Prostate gland (tissue), 2 donors: ENCODE data around the gene TK1. TPM values are rescaled to one million over a fixed set of nuclear protein-coding genes. Genes with fewer than 3 reads are reported as not detected.

Experiments
- DNase-seq: peaks from one replicate; pipeline ENCODE4 v3.0.0-alpha.2; 2019; ENCODE audit warnings: low spot score
- H3K27ac ChIP-seq, 2 donors: fragments of 200-600 bp; sonication (generic); 2 replicates each; pipeline ENCODE4 v1.5.1; 2017 to 2019
- H3K27me3 ChIP-seq: fragments of 200-600 bp; sonication (generic); replicated peaks from 2 replicates; pipeline ENCODE4 v1.5.1; 2019; ENCODE audit not compliant: insufficient read depth
- H3K36me3 ChIP-seq, 2 donors: fragments of 200-600 bp; sonication (generic); 1 replicate in 1 of 2; 2 replicates in 1 of 2; pipeline versions ENCODE4 v1.5.1 to v1.8.1; 2017 to 2019
- H3K4me1 ChIP-seq: fragments of 200-600 bp; sonication (generic); replicated peaks from 2 replicates; pipeline ENCODE4 v1.5.1; 2019
- H3K4me3 ChIP-seq, 2 donors: fragments of 200-600 bp; sonication (generic); 2 replicates each; pipeline ENCODE4 v1.5.1; 2017 to 2019
- H3K9me3 ChIP-seq: fragments of 200-600 bp; sonication (generic); 2 replicates; pipeline ENCODE4 v1.5.1; 2017
- CTCF ChIP-seq, 4 experiments: fragments of 200-600 bp in 2 of 4; fragments of 450-650 bp in 2 of 4; sonication (generic) in 2 of 4; IDR thresholded peaks; 1 replicate in 3 of 4; 2 replicates in 1 of 4; pipeline ENCODE4 v1.5.1; 2016 to 2019; ENCODE audit warnings: antibody characterized with exemption in 4 of 4, mild to moderate bottlenecking in 2 of 4, moderate library complexity in 2 of 4
- POLR2A ChIP-seq: fragments of 450-650 bp; IDR thresholded peaks from one replicate; pipeline ENCODE4 v1.6.1; 2016; ENCODE audit warnings: antibody characterized with exemption, mild to moderate bottlenecking
- POLR2AphosphoS5 ChIP-seq: sonication (generic); formaldehyde crosslinking; IDR thresholded peaks from one replicate; pipeline ENCODE4 v1.6.1; 2017; ENCODE audit warnings: antibody characterized with exemption
- WGBS: methylation state at CpG from one replicate; pipeline ENCODE4 v1.1.5; 2018; 5-methylcytosine and 5-hydroxymethylcytosine counted together
- intact Hi-C: fragments of 100-400 bp; cut with DNase I; formaldehyde crosslinking; loops from one replicate; pipeline ENCODE4 v1.14.2; 2022
- total RNA-seq, 2 donors: library from RNA; depleted of rRNA; stranded (reverse); fragments of >200 nt; gene quantifications; one replicate each; pipeline ENCODE4 v1.1.0, GENCODE V29; 2016

TK1 gene
- total RNA-seq, 2 donors from 2014 or later, result 10.8 to 11.2 TPM

- DNase-seq, result no peak
- no peak for TF ChIP-seq CTCF (IDR thresholded peaks at IDR 0.05)
- no peak for TF ChIP-seq POLR2A
- no peak for TF ChIP-seq POLR2AphosphoS5
- WGBS, result 53% methylated on average over 14 of the region's 14 CpGs
- H3K36me3 ChIP-seq, result no peaks in the 10 kb centered on the region
- H3K9me3 ChIP-seq, result no peaks in the 10 kb centered on the region
- H3K27ac ChIP-seq, result peak overlapping the region; percentile 52 to 61
- H3K4me3 ChIP-seq, result no peak overlapping the region
- intact Hi-C loops, result no loop called here
- no peaks in the 10 kb centered on the region for H3K27me3 ChIP-seq
- peaks cover 16% of the 10 kb centered on the region for H3K4me1 ChIP-seq
Observed at GRCh38 chr17:78180083-78180482, 6.8 kb downstream of the TK1 start.

- H3K27me3 ChIP-seq, result no peaks in the 10 kb centered on the region
- H3K36me3 ChIP-seq, result no peaks in the 10 kb centered on the region
- intact Hi-C loops, result loop anchor here (10.0 kb wide), 1 partner anchor 135 kb away; no protein-coding TSS in a partner anchor
- no peak for DNase-seq
- peak overlapping the region; percentile 52 to 61 for H3K27ac ChIP-seq
- no peaks in the 10 kb centered on the region for H3K9me3 ChIP-seq
- TF ChIP-seq POLR2A (no peak), CTCF (IDR thresholded peaks at IDR 0.05) (no peak), POLR2AphosphoS5 (no peak)
- 86% methylated on average over 16 of the region's 17 CpGs for WGBS
- H3K4me3 ChIP-seq, result no peak overlapping the region
- peaks cover 12% of the 10 kb centered on the region for H3K4me1 ChIP-seq
Observed at GRCh38 chr17:78179372-78179771, 7.5 kb downstream of the TK1 start.

- no peaks in the 10 kb centered on the region for H3K9me3 ChIP-seq
- peak; percentile 73 for DNase-seq
- TF ChIP-seq POLR2AphosphoS5 (peak; percentile 43), CTCF (IDR thresholded peaks at IDR 0.05) (peak; percentile 56 to 93 (median 79)), POLR2A (no peak)
- peak overlapping the region in 1 of 2 donors; percentile 23 for H3K27ac ChIP-seq
- H3K4me1 ChIP-seq, result peaks cover 18% of the 10 kb centered on the region
- intact Hi-C loops, result loop anchor here (2.0 to 10.0 kb wide), 2 partner anchors 64 to 132 kb away; no protein-coding TSS in a partner anchor
- H3K27me3 ChIP-seq, result no peaks in the 10 kb centered on the region
- no peak overlapping the region for H3K4me3 ChIP-seq
- H3K36me3 ChIP-seq, result peaks cover 0 to 5% of the 10 kb centered on the region in 2 donors
- 22% methylated on average over 14 of the region's 14 CpGs for WGBS
Observed at GRCh38 chr17:78176548-78177025, 10.3 kb downstream of the TK1 start.

GRCh38 chr17:78175643-78175981, 11.2 kb downstream of the TK1 start:
- peak overlapping the region; percentile 76 to 95 for H3K27ac ChIP-seq
- H3K4me1 ChIP-seq, result peaks cover 18% of the 10 kb centered on the region
- no peak overlapping the region for H3K4me3 ChIP-seq
- no peak for DNase-seq
- WGBS, result 67% methylated on average over 14 of the region's 14 CpGs
- intact Hi-C loops, result loop anchor here (10.0 kb wide), 1 partner anchor 131 kb away; no protein-coding TSS in a partner anchor
- H3K27me3 ChIP-seq, result no peaks in the 10 kb centered on the region
- TF ChIP-seq CTCF (IDR thresholded peaks at IDR 0.05) (no peak), POLR2A (no peak), POLR2AphosphoS5 (no peak)
- peaks cover 0 to 6% of the 10 kb centered on the region in 2 donors for H3K36me3 ChIP-seq
- no peaks in the 10 kb centered on the region for H3K9me3 ChIP-seq
